ENCODE measurements around the gene CYP1A2. TPM values are rescaled to one million over a fixed set of nuclear protein-coding genes. Genes with fewer than 3 reads are reported as not detected.

CYP1A2 gene
- total RNA-seq, 1 donor from 2014 or later, result not detected

GRCh38 chr15:74789171-74789631 lies 40.6 kb downstream of the CYP1A2 start:
- Mint-ChIP-seq H3K27ac (peak overlapping the region; percentile 98), H3K9me3 (no peaks in the 10 kb centered on the region), H3K27me3 (ENCODE audit: insufficient read depth) (no peaks in the 10 kb centered on the region), H3K36me3 (ENCODE audit: low read depth) (peaks cover 47% of the 10 kb centered on the region), H3K4me1 (ENCODE audit: low read depth) (peaks cover 78% of the 10 kb centered on the region), H3K4me3 (peak overlapping the region; percentile 86)
- no peak for DNase-seq (ENCODE audit: low spot score)
- intact Hi-C loops (cut with micrococcal nuclease), result loop anchor here (5.0 to 10.0 kb wide), 2 partner anchors 233 to 836 kb away; partner anchors contain the start of genes PPCDC and SNUPN

- no peaks in the 10 kb centered on the region for H3K27me3 Mint-ChIP-seq (ENCODE audit: insufficient read depth)
- no peak for DNase-seq (ENCODE audit: low spot score)
- H3K4me1 Mint-ChIP-seq (ENCODE audit: low read depth), result peaks cover 82% of the 10 kb centered on the region
- intact Hi-C loops (cut with micrococcal nuclease), result loop anchor here (5.0 to 10.0 kb wide), 2 partner anchors 233 to 835 kb away; partner anchors contain the start of genes PPCDC and SNUPN
- H3K27ac Mint-ChIP-seq, result peak overlapping the region; percentile 98
- H3K4me3 Mint-ChIP-seq, result peak overlapping the region; percentile 86
- H3K9me3 Mint-ChIP-seq, result no peaks in the 10 kb centered on the region
- H3K36me3 Mint-ChIP-seq (ENCODE audit: low read depth), result peaks cover 44% of the 10 kb centered on the region
These were observed 41.1 kb downstream of the CYP1A2 start for GRCh38 chr15:74789741-74790079.

GRCh38 chr15:74790080-74790916 lies 41.7 kb downstream of the CYP1A2 start:
- H3K4me3 Mint-ChIP-seq, result peak overlapping the region; percentile 86
- H3K4me1 Mint-ChIP-seq (ENCODE audit: low read depth), result peaks cover 82% of the 10 kb centered on the region
- no peak for DNase-seq (ENCODE audit: low spot score)
- intact Hi-C loops (cut with micrococcal nuclease), result no loop called here
- peak overlapping the region; percentile 98 for H3K27ac Mint-ChIP-seq
- no peaks in the 10 kb centered on the region for H3K9me3 Mint-ChIP-seq
- no peaks in the 10 kb centered on the region for H3K27me3 Mint-ChIP-seq (ENCODE audit: insufficient read depth)
- H3K36me3 Mint-ChIP-seq (ENCODE audit: low read depth), result peaks cover 44% of the 10 kb centered on the region

- Mint-ChIP-seq H3K9me3 (no peaks in the 10 kb centered on the region), H3K36me3 (ENCODE audit: low read depth) (peaks cover 43% of the 10 kb centered on the region), H3K4me3 (peak overlapping the region; percentile 75), H3K4me1 (ENCODE audit: low read depth) (peaks cover 80% of the 10 kb centered on the region), H3K27me3 (ENCODE audit: insufficient read depth) (no peaks in the 10 kb centered on the region), H3K27ac (peak overlapping the region; percentile 91)
- DNase-seq (ENCODE audit: low spot score), result no peak
- intact Hi-C loops (cut with micrococcal nuclease), result no loop called here
These were observed 42.4 kb downstream of the CYP1A2 start for GRCh38 chr15:74791007-74791406.

GRCh38 chr15:74791667-74792066 lies 43.0 kb downstream of the CYP1A2 start:
- no peak for DNase-seq (ENCODE audit: low spot score)
- no peaks in the 10 kb centered on the region for H3K9me3 Mint-ChIP-seq
- no peaks in the 10 kb centered on the region for H3K27me3 Mint-ChIP-seq (ENCODE audit: insufficient read depth)
- intact Hi-C loops (cut with micrococcal nuclease), result loop anchor here (2.0 kb wide), 1 partner anchor 413 kb away; no protein-coding TSS in a partner anchor
- H3K27ac Mint-ChIP-seq, result peak overlapping the region; percentile 91
- peaks cover 84% of the 10 kb centered on the region for H3K4me1 Mint-ChIP-seq (ENCODE audit: low read depth)
- peaks cover 44% of the 10 kb centered on the region for H3K36me3 Mint-ChIP-seq (ENCODE audit: low read depth)
- peak overlapping the region; percentile 75 for H3K4me3 Mint-ChIP-seq

- H3K4me1 Mint-ChIP-seq (ENCODE audit: low read depth), result peaks cover 79% of the 10 kb centered on the region
- H3K9me3 Mint-ChIP-seq, result no peaks in the 10 kb centered on the region
- peak overlapping the region; percentile 75 for H3K4me3 Mint-ChIP-seq
- H3K27me3 Mint-ChIP-seq (ENCODE audit: insufficient read depth), result no peaks in the 10 kb centered on the region
- peak overlapping the region; percentile 91 for H3K27ac Mint-ChIP-seq
- intact Hi-C loops (cut with micrococcal nuclease), result loop anchor here (1.0 to 2.0 kb wide), 2 partner anchors 21 to 412 kb away; no protein-coding TSS in a partner anchor
- H3K36me3 Mint-ChIP-seq (ENCODE audit: low read depth), result peaks cover 42% of the 10 kb centered on the region
- DNase-seq (ENCODE audit: low spot score), result no peak
These were observed 43.8 kb downstream of the CYP1A2 start for GRCh38 chr15:74792227-74793016.

GRCh38 chr15:74793135-74794028 lies 44.7 kb downstream of the CYP1A2 start:
- Mint-ChIP-seq H3K4me1 (ENCODE audit: low read depth) (peaks cover 75% of the 10 kb centered on the region), H3K27me3 (ENCODE audit: insufficient read depth) (no peaks in the 10 kb centered on the region), H3K4me3 (peak overlapping the region; percentile 42), H3K9me3 (no peaks in the 10 kb centered on the region), H3K27ac (peak overlapping the region; percentile 74), H3K36me3 (ENCODE audit: low read depth) (peaks cover 44% of the 10 kb centered on the region)
- intact Hi-C loops (cut with micrococcal nuclease), result loop anchor here (1.0 to 2.0 kb wide), 2 partner anchors 22 to 411 kb away; no protein-coding TSS in a partner anchor
- DNase-seq (ENCODE audit: low spot score), result no peak

- H3K36me3 Mint-ChIP-seq (ENCODE audit: low read depth), result peaks cover 43% of the 10 kb centered on the region
- no peaks in the 10 kb centered on the region for H3K9me3 Mint-ChIP-seq
- peak overlapping the region; percentile 82 for H3K27ac Mint-ChIP-seq
- DNase-seq (ENCODE audit: low spot score), result no peak
- H3K4me1 Mint-ChIP-seq (ENCODE audit: low read depth), result peaks cover 65% of the 10 kb centered on the region
- H3K4me3 Mint-ChIP-seq, result peak overlapping the region; percentile 57
- H3K27me3 Mint-ChIP-seq (ENCODE audit: insufficient read depth), result no peaks in the 10 kb centered on the region
- intact Hi-C loops (cut with micrococcal nuclease), result no loop called here
These were observed 45.8 kb downstream of the CYP1A2 start for GRCh38 chr15:74794248-74794969.

GRCh38 chr15:74794970-74795349 lies 46.3 kb downstream of the CYP1A2 start:
- no peak for DNase-seq (ENCODE audit: low spot score)
- peaks cover 39% of the 10 kb centered on the region for H3K36me3 Mint-ChIP-seq (ENCODE audit: low read depth)
- no peaks in the 10 kb centered on the region for H3K27me3 Mint-ChIP-seq (ENCODE audit: insufficient read depth)
- no peaks in the 10 kb centered on the region for H3K9me3 Mint-ChIP-seq
- H3K27ac Mint-ChIP-seq, result peak overlapping the region; percentile 82
- H3K4me1 Mint-ChIP-seq (ENCODE audit: low read depth), result peaks cover 65% of the 10 kb centered on the region
- intact Hi-C loops (cut with micrococcal nuclease), result no loop called here
- H3K4me3 Mint-ChIP-seq, result peak overlapping the region; percentile 57

GRCh38 chr15:74795966-74796625 lies 47.5 kb downstream of the CYP1A2 start:
- H3K27ac Mint-ChIP-seq, result peak overlapping the region; percentile 84
- no peaks in the 10 kb centered on the region for H3K9me3 Mint-ChIP-seq
- peak overlapping the region; percentile 47 for H3K4me3 Mint-ChIP-seq
- H3K27me3 Mint-ChIP-seq (ENCODE audit: insufficient read depth), result no peaks in the 10 kb centered on the region
- peaks cover 39% of the 10 kb centered on the region for H3K36me3 Mint-ChIP-seq (ENCODE audit: low read depth)
- intact Hi-C loops (cut with micrococcal nuclease), result no loop called here
- DNase-seq (ENCODE audit: low spot score), result no peak
- H3K4me1 Mint-ChIP-seq (ENCODE audit: low read depth), result peaks cover 60% of the 10 kb centered on the region

Data from activated T-helper 1 cell treated with anti-CD3 and anti-CD28 coated beads, Interleukin-12 subunit alpha, Interleukin-12 subunit beta, Interleukin-2, Interleukin-4 antibody, amounts not matched to agents 30 ng/mL and 10 ng/mL and 1 ng/mL, durations not matched to agents 14 hours and 24 hours and 36 hours (primary cell).